Hepatocyte (in vitro differentiated cells): ENCODE data around the gene KBTBD7. TPM values are rescaled to one million over a fixed set of nuclear protein-coding genes. Genes with fewer than 3 reads are reported as not detected.

ENCODE experiments used
- DNase-seq: peaks from one replicate; pipeline ENCODE4 v3.0.0-alpha.2; 2016; ENCODE audit warnings: low spot score
- H2AFZ ChIP-seq: fragments of 200-600 bp; sonication (generic); 2 replicates; pipeline ENCODE4 v1.6.0; 2016; ENCODE audit warnings: antibody characterized with exemption, mild to moderate bottlenecking
- H3K27ac ChIP-seq: fragments of 200-600 bp; sonication (generic); 2 replicates; pipeline ENCODE4 v1.5.1; 2016; ENCODE audit warnings: mild to moderate bottlenecking
- H3K27me3 ChIP-seq: fragments of 200-600 bp; sonication (generic); 2 replicates; pipeline ENCODE4 v1.6.1; 2016
- H3K36me3 ChIP-seq: fragments of 200-600 bp; sonication (generic); replicated peaks from 2 replicates; pipeline ENCODE4 v1.5.1; 2016; ENCODE audit warnings: low read depth; ENCODE audit not compliant: insufficient read depth
- H3K4me1 ChIP-seq: fragments of 200-600 bp; sonication (generic); 2 replicates; pipeline ENCODE4 v1.5.1; 2016; ENCODE audit warnings: mild to moderate bottlenecking, moderate library complexity; ENCODE audit not compliant: insufficient read depth
- H3K4me2 ChIP-seq: fragments of 200-600 bp; sonication (generic); 2 replicates; pipeline ENCODE4 v1.6.0; 2016
- H3K4me3 ChIP-seq: fragments of 200-600 bp; sonication (generic); 2 replicates; pipeline ENCODE4 v1.5.1; 2016; ENCODE audit warnings: mild to moderate bottlenecking
- H3K79me2 ChIP-seq: fragments of 200-600 bp; sonication (generic); 2 replicates; pipeline ENCODE4 v1.6.0; 2017; ENCODE audit warnings: mild to moderate bottlenecking
- H3K9me2 ChIP-seq: fragments of 200-600 bp; sonication (generic); replicated peaks from 2 replicates; pipeline ENCODE4 v1.6.0; 2017; ENCODE audit warnings: mild to moderate bottlenecking; ENCODE audit not compliant: insufficient read depth
- H3K9me3 ChIP-seq: fragments of 200-600 bp; sonication (generic); 2 replicates; pipeline ENCODE4 v1.5.1; 2016; ENCODE audit warnings: low read depth, mild to moderate bottlenecking
- H4K20me1 ChIP-seq: fragments of 200-600 bp; sonication (generic); 2 replicates; pipeline ENCODE4 v1.6.0; 2016; ENCODE audit warnings: mild to moderate bottlenecking; ENCODE audit not compliant: insufficient read depth, poor library complexity, severe bottlenecking
- EZH2 ChIP-seq: fragments of 200-600 bp; sonication (generic); IDR thresholded peaks from 2 replicates; pipeline ENCODE4 v1.6.1; 2016; ENCODE audit warnings: antibody characterized with exemption, mild to moderate bottlenecking, borderline replicate concordance
- EZH2phosphoT487 ChIP-seq: fragments of 200-600 bp; sonication (generic); IDR thresholded peaks from one replicate; pipeline ENCODE4 v1.6.1; 2018; ENCODE audit warnings: antibody characterized with exemption, mild to moderate bottlenecking, low read depth, moderate library complexity; ENCODE audit not compliant: unreplicated experiment, severe bottlenecking
- WGBS: methylation state at CpG from one replicate; pipeline ENCODE4 v1.1.6; 2016; ENCODE audit warnings: low lambda C conversion rate; ENCODE audit errors: missing lambda C conversion rate; 5-methylcytosine and 5-hydroxymethylcytosine counted together
- polyA plus RNA-seq: library from polyadenylated mRNA; unstranded; fragments of >200 nt; fragmentation: Nextera tagmentation; extraction: Ambion mirVana; gene quantifications from 2 replicates; pipeline ENCODE4 v1.2.1, GENCODE V29; 2016
- total RNA-seq: library from RNA; depleted of rRNA; stranded (reverse); fragments of >200 nt; gene quantifications from 2 replicates; pipeline ENCODE4 v1.2.3, GENCODE V29; 2014
- TF ChIP-seq, protein P1 (sequence below): fragments of 200-600 bp; sonication (generic); IDR thresholded peaks from 2 replicates; pipeline ENCODE4 v1.5.1; 2016; ENCODE audit warnings: antibody characterized with exemption, mild to moderate bottlenecking; ENCODE audit not compliant: poor library complexity

KBTBD7 gene
- total and polyA plus RNA-seq, 2 experiments from 2014 or later = 5.7 to 12.9 TPM

GRCh38 chr13:41213919-41214318 is 19.6 kb upstream of the KBTBD7 start:
- no peak for TF ChIP-seq EZH2phosphoT487
- no peak for TF ChIP-seq EZH2
- H3K9me2 ChIP-seq = no peaks in the 10 kb centered on the region
- no peaks in the 10 kb centered on the region for H3K9me3 ChIP-seq
- no peaks in the 10 kb centered on the region for H3K27me3 ChIP-seq
- no peaks in the 10 kb centered on the region for H3K79me2 ChIP-seq
- 65% methylated on average over 3 of the region's 3 CpGs for WGBS
- H3K27ac ChIP-seq = no peak overlapping the region
- no peak overlapping the region for H3K4me2 ChIP-seq
- no peaks in the 10 kb centered on the region for H4K20me1 ChIP-seq
- no peak overlapping the region for H2AFZ ChIP-seq
- DNase-seq = no peak
- H3K4me1 ChIP-seq = no peaks in the 10 kb centered on the region
- no peak overlapping the region for H3K4me3 ChIP-seq
- no peaks in the 10 kb centered on the region for H3K36me3 ChIP-seq

GRCh38 chr13:41213316-41213715 is 18.9 kb upstream of the KBTBD7 start:
- 95% methylated on average over 3 of the region's 3 CpGs for WGBS
- no peaks in the 10 kb centered on the region for H3K4me1 ChIP-seq
- no peak overlapping the region for H3K27ac ChIP-seq

GRCh38 chr13:41212881-41213280 is 18.5 kb upstream of the KBTBD7 start:
- no peak overlapping the region for H2AFZ ChIP-seq
- no peak overlapping the region for H3K4me2 ChIP-seq
- no peaks in the 10 kb centered on the region for H3K9me2 ChIP-seq
- H3K4me3 ChIP-seq = no peak overlapping the region
- no peak for DNase-seq
- H3K4me1 ChIP-seq = no peaks in the 10 kb centered on the region
- TF ChIP-seq, protein P1, sequence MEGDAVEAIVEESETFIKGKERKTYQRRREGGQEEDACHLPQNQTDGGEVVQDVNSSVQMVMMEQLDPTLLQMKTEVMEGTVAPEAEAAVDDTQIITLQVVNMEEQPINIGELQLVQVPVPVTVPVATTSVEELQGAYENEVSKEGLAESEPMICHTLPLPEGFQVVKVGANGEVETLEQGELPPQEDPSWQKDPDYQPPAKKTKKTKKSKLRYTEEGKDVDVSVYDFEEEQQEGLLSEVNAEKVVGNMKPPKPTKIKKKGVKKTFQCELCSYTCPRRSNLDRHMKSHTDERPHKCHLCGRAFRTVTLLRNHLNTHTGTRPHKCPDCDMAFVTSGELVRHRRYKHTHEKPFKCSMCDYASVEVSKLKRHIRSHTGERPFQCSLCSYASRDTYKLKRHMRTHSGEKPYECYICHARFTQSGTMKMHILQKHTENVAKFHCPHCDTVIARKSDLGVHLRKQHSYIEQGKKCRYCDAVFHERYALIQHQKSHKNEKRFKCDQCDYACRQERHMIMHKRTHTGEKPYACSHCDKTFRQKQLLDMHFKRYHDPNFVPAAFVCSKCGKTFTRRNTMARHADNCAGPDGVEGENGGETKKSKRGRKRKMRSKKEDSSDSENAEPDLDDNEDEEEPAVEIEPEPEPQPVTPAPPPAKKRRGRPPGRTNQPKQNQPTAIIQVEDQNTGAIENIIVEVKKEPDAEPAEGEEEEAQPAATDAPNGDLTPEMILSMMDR = no peak
- TF ChIP-seq EZH2phosphoT487 (no peak), EZH2 (no peak)
- H3K27me3 ChIP-seq = no peaks in the 10 kb centered on the region
- H4K20me1 ChIP-seq = no peaks in the 10 kb centered on the region
- H3K79me2 ChIP-seq = no peaks in the 10 kb centered on the region
- H3K27ac ChIP-seq = no peak overlapping the region
- H3K9me3 ChIP-seq = no peaks in the 10 kb centered on the region
- H3K36me3 ChIP-seq = no peaks in the 10 kb centered on the region

More at GRCh38 chr13:41213316-41213715, 18.9 kb upstream of the KBTBD7 start:
- no peaks in the 10 kb centered on the region for H4K20me1 ChIP-seq
- TF ChIP-seq, protein P1 = no peak
- TF ChIP-seq EZH2phosphoT487 (no peak), EZH2 (no peak)
- no peaks in the 10 kb centered on the region for H3K9me2 ChIP-seq
- H3K27me3 ChIP-seq = no peaks in the 10 kb centered on the region
- no peaks in the 10 kb centered on the region for H3K36me3 ChIP-seq
- H3K9me3 ChIP-seq = no peaks in the 10 kb centered on the region
- DNase-seq = no peak
- H3K79me2 ChIP-seq = no peaks in the 10 kb centered on the region
- H2AFZ ChIP-seq = no peak overlapping the region
- no peak overlapping the region for H3K4me2 ChIP-seq
- no peak overlapping the region for H3K4me3 ChIP-seq

- H3K9me3 ChIP-seq = no peaks in the 10 kb centered on the region
- no peak overlapping the region for H3K4me2 ChIP-seq
- WGBS = 97% methylated on average over 2 of the region's 2 CpGs
- no peaks in the 10 kb centered on the region for H3K36me3 ChIP-seq
- H3K4me1 ChIP-seq = no peaks in the 10 kb centered on the region
- H3K27ac ChIP-seq = no peak overlapping the region
- H3K4me3 ChIP-seq = no peak overlapping the region
- no peak overlapping the region for H2AFZ ChIP-seq
- no peaks in the 10 kb centered on the region for H3K79me2 ChIP-seq
- no peak for DNase-seq
- H4K20me1 ChIP-seq = no peaks in the 10 kb centered on the region
- no peaks in the 10 kb centered on the region for H3K9me2 ChIP-seq
- H3K27me3 ChIP-seq = no peaks in the 10 kb centered on the region
- TF ChIP-seq EZH2phosphoT487 = no peak
- no peak for TF ChIP-seq EZH2
- TF ChIP-seq, protein P1 = no peak
Observed at GRCh38 chr13:41211062-41211461, 16.7 kb upstream of the KBTBD7 start.
